GM18867 (cell line): Measurements from ENCODE around the gene ITPR3.

Experiments
- ATAC-seq: cut with Tn5 transposase; IDR thresholded peaks from one replicate; pipeline ENCODE4 v1.9.1; 2021; ENCODE audit warnings: mild to moderate bottlenecking, moderate library complexity; ENCODE audit not compliant: unreplicated experiment

Gene ITPR3

GRCh38 chr6:33695451-33695887 lies 74.3 kb downstream of the ITPR3 start:
- ATAC-seq = no peak

- no peak for ATAC-seq
Measured at GRCh38 chr6:33696076-33696475, 75.0 kb downstream of the ITPR3 start.

- ATAC-seq = no peak
Measured at GRCh38 chr6:33696548-33697518, 75.7 kb downstream of the ITPR3 start.

GRCh38 chr6:33697845-33698244 lies 76.7 kb downstream of the ITPR3 start:
- no peak for ATAC-seq

- ATAC-seq = no peak
Measured at GRCh38 chr6:33698494-33698893, 77.4 kb downstream of the ITPR3 start.

- ATAC-seq = no peak
Measured at GRCh38 chr6:33699131-33699530, 78.0 kb downstream of the ITPR3 start.

GRCh38 chr6:33699739-33700138 lies 78.6 kb downstream of the ITPR3 start:
- ATAC-seq = no peak

GRCh38 chr6:33700391-33701050 lies 79.4 kb downstream of the ITPR3 start:
- no peak for ATAC-seq

GRCh38 chr6:33702345-33702977 lies 81.3 kb downstream of the ITPR3 start:
- no peak for ATAC-seq

- no peak for ATAC-seq
Measured at GRCh38 chr6:33704215-33705066, 83.3 kb downstream of the ITPR3 start.

GRCh38 chr6:33705268-33705885 lies 84.3 kb downstream of the ITPR3 start:
- no peak for ATAC-seq

- ATAC-seq = no peak
Measured at GRCh38 chr6:33705955-33706725, 85.0 kb downstream of the ITPR3 start.

- no peak for ATAC-seq
Measured at GRCh38 chr6:33707771-33708170, 86.6 kb downstream of the ITPR3 start.

- no peak for ATAC-seq
Measured at GRCh38 chr6:33708516-33709204, 87.5 kb downstream of the ITPR3 start.

GRCh38 chr6:33709605-33710295 lies 88.6 kb downstream of the ITPR3 start:
- no peak for ATAC-seq

- no peak for ATAC-seq
Measured at GRCh38 chr6:33710296-33711121, 89.4 kb downstream of the ITPR3 start.
